HepG2 (cell line): ENCODE results near the gene KMT2E. TPM values are rescaled to one million over a fixed set of nuclear protein-coding genes. Genes with fewer than 3 reads are reported as not detected.

ENCODE experiments used
- ARNT2 ChIP-seq: sonication (generic); formaldehyde crosslinking; IDR thresholded peaks from 2 replicates; pipeline ENCODE4 v1.8.0; 2022; ENCODE audit warnings: mild to moderate bottlenecking, low read depth, missing genetic modification reagents, moderate library complexity
- HDAC1 ChIP-seq: sonication (generic); formaldehyde crosslinking; IDR thresholded peaks from 2 replicates; pipeline ENCODE4 v1.5.1; 2020; ENCODE audit warnings: mild to moderate bottlenecking, missing genetic modification reagents
- TEF ChIP-seq: sonication (generic); formaldehyde crosslinking; IDR thresholded peaks from 2 replicates; pipeline ENCODE4 v1.5.0; 2020; ENCODE audit warnings: missing genetic modification reagents
- THYN1 ChIP-seq: sonication (generic); formaldehyde crosslinking; IDR thresholded peaks from 2 replicates; pipeline ENCODE4 v1.8.1; 2023; ENCODE audit warnings: low read depth, mild to moderate bottlenecking, moderate library complexity, missing genetic modification reagents, borderline replicate concordance
- TOE1 ChIP-seq: sonication (generic); formaldehyde crosslinking; IDR thresholded peaks from 2 replicates; pipeline ENCODE4 v1.4.0; 2020; ENCODE audit warnings: mild to moderate bottlenecking, missing genetic modification reagents
- ZNF484 ChIP-seq: sonication (generic); formaldehyde crosslinking; IDR thresholded peaks from 2 replicates; pipeline ENCODE4 v1.5.1; 2020; ENCODE audit warnings: mild to moderate bottlenecking, low read depth, missing genetic modification reagents, borderline replicate concordance
- ZNF558 ChIP-seq: sonication (generic); formaldehyde crosslinking; IDR thresholded peaks from 2 replicates; pipeline ENCODE4 v1.9.0; 2022; ENCODE audit warnings: mild to moderate bottlenecking, missing genetic modification reagents, borderline replicate concordance
- ZNF687 ChIP-seq: sonication (generic); formaldehyde crosslinking; IDR thresholded peaks from 2 replicates; pipeline ENCODE4 v1.5.1; 2020; ENCODE audit warnings: mild to moderate bottlenecking, missing genetic modification reagents, moderate library complexity
- ZNF713 ChIP-seq: sonication (generic); formaldehyde crosslinking; IDR thresholded peaks from 2 replicates; pipeline ENCODE4 v1.4.0; 2020; ENCODE audit warnings: mild to moderate bottlenecking, missing genetic modification reagents
- ZNF788 ChIP-seq: sonication (generic); formaldehyde crosslinking; IDR thresholded peaks from 2 replicates; pipeline ENCODE4 v1.5.0; 2020; ENCODE audit warnings: mild to moderate bottlenecking, missing genetic modification reagents, borderline replicate concordance
- polyA plus RNA-seq, 8 experiments: library from polyadenylated mRNA; depleted of rRNA in 3 of 8; stranded (reverse) in 7 of 8; unstranded in 1 of 8; fragments of >200 nt; fragmentation: Illumina TruSeq in 4 of 8; extraction: Trizol in 4 of 8; gene quantifications; 2 replicates each; pipeline versions ENCODE4 v1.2.1 to v1.2.3, GENCODE V29; 2011 to 2016; ENCODE audit warnings: low read depth in 4 of 8, missing spikeins in 1 of 8, mixed read lengths in 1 of 8; ENCODE audit not compliant: insufficient read depth in 1 of 8
- total RNA-seq, 5 experiments: library from RNA; depleted of rRNA; stranded (reverse); fragments of >200 nt; fragmentation: Illumina TruSeq; extraction: Trizol; gene quantifications; 2 replicates each; pipeline ENCODE4 v1.2.3, GENCODE V29; 2016; ENCODE audit warnings: low read depth in 1 of 5
- TF ChIP-seq, protein P1 (sequence below): sonication (generic); formaldehyde crosslinking; IDR thresholded peaks from 2 replicates; pipeline ENCODE4 v1.8.1; 2023; ENCODE audit warnings: missing genetic modification reagents, mild to moderate bottlenecking, borderline replicate concordance
- TF ChIP-seq, protein P2 (sequence below): sonication (generic); formaldehyde crosslinking; IDR thresholded peaks from 2 replicates; pipeline ENCODE4 v1.4.0; 2020; ENCODE audit warnings: missing genetic modification reagents
- TF ChIP-seq, protein P3 (sequence below): sonication (generic); formaldehyde crosslinking; IDR thresholded peaks from 2 replicates; pipeline ENCODE4 v1.5.0; 2020; ENCODE audit warnings: mild to moderate bottlenecking, missing genetic modification reagents, borderline replicate concordance
- TF ChIP-seq, protein P4 (sequence below): sonication (generic); formaldehyde crosslinking; IDR thresholded peaks from 2 replicates; pipeline ENCODE4 v1.4.0; 2020; ENCODE audit warnings: mild to moderate bottlenecking, low read depth, missing genetic modification reagents

KMT2E gene
- total and polyA plus RNA-seq, 2 of the 13 experiments (the other 11 are each of a cell fraction or from before 2014, with no cell fraction given), result 6.3 to 24.4 TPM

DNA sequence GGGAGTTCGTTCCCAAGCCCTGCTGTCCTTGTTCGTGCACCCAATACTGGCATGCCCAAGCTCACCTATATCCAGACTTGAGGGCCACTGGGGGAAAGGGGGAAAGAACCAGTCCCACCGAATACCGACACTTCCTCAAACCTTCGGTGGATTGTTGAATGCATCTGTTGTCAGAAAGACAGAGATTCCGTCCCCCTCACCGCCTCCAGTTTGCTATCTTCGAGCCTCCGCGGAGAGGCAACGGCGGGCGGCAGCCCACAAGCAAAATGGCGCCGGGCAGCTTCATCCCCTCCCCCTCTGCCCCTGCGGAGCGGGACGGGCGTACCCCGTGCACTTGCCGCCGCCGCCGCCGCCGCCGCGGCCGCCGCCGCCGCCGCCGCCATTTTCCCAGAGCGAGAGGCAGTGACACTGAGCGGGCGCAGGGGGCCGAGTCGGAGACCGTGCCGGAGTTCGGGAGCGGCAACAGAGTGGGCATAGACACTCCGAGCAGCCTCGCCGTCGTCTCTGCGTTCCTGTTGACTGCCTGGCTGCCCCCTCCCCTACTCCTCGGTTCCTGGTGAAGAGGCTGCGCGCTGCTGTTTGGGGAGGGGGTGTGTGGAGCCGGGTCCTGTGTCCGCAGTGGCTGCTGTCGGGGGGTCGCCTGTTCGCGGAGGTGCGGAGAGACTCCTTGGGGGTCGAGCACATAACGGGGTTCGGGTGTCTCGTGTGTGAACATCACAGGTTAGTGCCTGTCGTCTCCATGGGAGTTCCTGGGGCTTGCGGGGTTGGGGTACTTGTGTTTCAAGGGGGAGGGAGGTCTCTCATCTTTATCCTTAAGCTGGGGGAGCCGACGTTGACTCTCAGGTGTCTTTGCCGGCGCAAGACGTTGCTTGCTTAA, at the start of gene KMT2E (continued):
- peak; percentile 80 for TF ChIP-seq ZNF687 (CRISPR knock-in tag)
- TF ChIP-seq ZNF484 (CRISPR knock-in tag), result no peak
- peak; percentile 43; the same call in 1 of the 2 replicates for TF ChIP-seq ZNF558 (CRISPR knock-in tag)
- TF ChIP-seq ARNT2 (CRISPR knock-in tag), result no peak
- TF ChIP-seq ZNF788 (CRISPR knock-in tag), result 0 out of 2 replicates have a peak, but pooled peaks have one; percentile 9
- 0 out of 2 replicates have a peak, but pooled peaks have one; percentile 3 for TF ChIP-seq TOE1 (CRISPR knock-in tag)
- TF ChIP-seq, protein P1, sequence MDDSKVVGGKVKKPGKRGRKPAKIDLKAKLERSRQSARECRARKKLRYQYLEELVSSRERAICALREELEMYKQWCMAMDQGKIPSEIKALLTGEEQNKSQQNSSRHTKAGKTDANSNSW (CRISPR knock-in tag), result peak; percentile 69; the same call in 1 of the 2 replicates
- TF ChIP-seq, protein P2, sequence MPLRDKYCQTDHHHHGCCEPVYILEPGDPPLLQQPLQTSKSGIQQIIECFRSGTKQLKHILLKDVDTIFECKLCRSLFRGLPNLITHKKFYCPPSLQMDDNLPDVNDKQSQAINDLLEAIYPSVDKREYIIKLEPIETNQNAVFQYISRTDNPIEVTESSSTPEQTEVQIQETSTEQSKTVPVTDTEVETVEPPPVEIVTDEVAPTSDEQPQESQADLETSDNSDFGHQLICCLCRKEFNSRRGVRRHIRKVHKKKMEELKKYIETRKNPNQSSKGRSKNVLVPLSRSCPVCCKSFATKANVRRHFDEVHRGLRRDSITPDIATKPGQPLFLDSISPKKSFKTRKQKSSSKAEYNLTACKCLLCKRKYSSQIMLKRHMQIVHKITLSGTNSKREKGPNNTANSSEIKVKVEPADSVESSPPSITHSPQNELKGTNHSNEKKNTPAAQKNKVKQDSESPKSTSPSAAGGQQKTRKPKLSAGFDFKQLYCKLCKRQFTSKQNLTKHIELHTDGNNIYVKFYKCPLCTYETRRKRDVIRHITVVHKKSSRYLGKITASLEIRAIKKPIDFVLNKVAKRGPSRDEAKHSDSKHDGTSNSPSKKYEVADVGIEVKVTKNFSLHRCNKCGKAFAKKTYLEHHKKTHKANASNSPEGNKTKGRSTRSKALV (CRISPR knock-in tag), result no peak
- TF ChIP-seq, protein P3, sequence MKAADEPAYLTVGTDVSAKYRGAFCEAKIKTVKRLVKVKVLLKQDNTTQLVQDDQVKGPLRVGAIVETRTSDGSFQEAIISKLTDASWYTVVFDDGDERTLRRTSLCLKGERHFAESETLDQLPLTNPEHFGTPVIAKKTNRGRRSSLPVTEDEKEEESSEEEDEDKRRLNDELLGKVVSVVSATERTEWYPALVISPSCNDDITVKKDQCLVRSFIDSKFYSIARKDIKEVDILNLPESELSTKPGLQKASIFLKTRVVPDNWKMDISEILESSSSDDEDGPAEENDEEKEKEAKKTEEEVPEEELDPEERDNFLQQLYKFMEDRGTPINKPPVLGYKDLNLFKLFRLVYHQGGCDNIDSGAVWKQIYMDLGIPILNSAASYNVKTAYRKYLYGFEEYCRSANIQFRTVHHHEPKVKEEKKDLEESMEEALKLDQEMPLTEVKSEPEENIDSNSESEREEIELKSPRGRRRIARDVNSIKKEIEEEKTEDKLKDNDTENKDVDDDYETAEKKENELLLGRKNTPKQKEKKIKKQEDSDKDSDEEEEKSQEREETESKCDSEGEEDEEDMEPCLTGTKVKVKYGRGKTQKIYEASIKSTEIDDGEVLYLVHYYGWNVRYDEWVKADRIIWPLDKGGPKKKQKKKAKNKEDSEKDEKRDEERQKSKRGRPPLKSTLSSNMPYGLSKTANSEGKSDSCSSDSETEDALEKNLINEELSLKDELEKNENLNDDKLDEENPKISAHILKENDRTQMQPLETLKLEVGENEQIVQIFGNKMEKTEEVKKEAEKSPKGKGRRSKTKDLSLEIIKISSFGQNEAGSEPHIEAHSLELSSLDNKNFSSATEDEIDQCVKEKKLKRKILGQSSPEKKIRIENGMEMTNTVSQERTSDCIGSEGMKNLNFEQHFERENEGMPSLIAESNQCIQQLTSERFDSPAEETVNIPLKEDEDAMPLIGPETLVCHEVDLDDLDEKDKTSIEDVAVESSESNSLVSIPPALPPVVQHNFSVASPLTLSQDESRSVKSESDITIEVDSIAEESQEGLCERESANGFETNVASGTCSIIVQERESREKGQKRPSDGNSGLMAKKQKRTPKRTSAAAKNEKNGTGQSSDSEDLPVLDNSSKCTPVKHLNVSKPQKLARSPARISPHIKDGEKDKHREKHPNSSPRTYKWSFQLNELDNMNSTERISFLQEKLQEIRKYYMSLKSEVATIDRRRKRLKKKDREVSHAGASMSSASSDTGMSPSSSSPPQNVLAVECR, result peak; percentile 28; the same call in 1 of the 2 replicates
- peak; percentile 59; the same call in 1 of the 2 replicates for TF ChIP-seq HDAC1 (CRISPR knock-in tag)
- no peak for TF ChIP-seq TEF (CRISPR knock-in tag)
- TF ChIP-seq ZNF713, result no peak
- TF ChIP-seq THYN1 (CRISPR knock-in tag), result no peak; the same call in 1 of the 2 replicates
- TF ChIP-seq, protein P4, sequence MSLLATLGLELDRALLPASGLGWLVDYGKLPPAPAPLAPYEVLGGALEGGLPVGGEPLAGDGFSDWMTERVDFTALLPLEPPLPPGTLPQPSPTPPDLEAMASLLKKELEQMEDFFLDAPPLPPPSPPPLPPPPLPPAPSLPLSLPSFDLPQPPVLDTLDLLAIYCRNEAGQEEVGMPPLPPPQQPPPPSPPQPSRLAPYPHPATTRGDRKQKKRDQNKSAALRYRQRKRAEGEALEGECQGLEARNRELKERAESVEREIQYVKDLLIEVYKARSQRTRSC, result no peak
